Measurements from ENCODE around the gene PHAX. TPM values are rescaled to one million over a fixed set of nuclear protein-coding genes. Genes with fewer than 3 reads are reported as not detected.
"Not testable (repeated sequence)": the region's sequence is repeated elsewhere in the genome, so short reads cannot be mapped to it uniquely, and the experiment has no call there.

PHAX gene, protein sequence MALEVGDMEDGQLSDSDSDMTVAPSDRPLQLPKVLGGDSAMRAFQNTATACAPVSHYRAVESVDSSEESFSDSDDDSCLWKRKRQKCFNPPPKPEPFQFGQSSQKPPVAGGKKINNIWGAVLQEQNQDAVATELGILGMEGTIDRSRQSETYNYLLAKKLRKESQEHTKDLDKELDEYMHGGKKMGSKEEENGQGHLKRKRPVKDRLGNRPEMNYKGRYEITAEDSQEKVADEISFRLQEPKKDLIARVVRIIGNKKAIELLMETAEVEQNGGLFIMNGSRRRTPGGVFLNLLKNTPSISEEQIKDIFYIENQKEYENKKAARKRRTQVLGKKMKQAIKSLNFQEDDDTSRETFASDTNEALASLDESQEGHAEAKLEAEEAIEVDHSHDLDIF
- 30.8 and 42.4 TPM in 2 replicates for total RNA-seq (2014; rRNA removed; shearing (Covaris generic); ENCODE audit: low replicate concordance)

GRCh38 chr5:126600631-126601511 is at the start of gene PHAX:
Gene PHAX (plus strand): TSS chr5:126600947. CDS start chr5:126600963, 16 bp downstream.
- peak; percentile 80 for DNase-seq (ENCODE audit: low read depth)
- in situ Hi-C loops (cut with HindIII; ENCODE audit: low pct_unique_long_range_greater_than_20kb, low sequenced_read_pairs): no loop called here

GRCh38 chr5:126552614-126553013 is 48.1 kb upstream of the PHAX start:
- in situ Hi-C loops (cut with HindIII; ENCODE audit: low pct_unique_long_range_greater_than_20kb, low sequenced_read_pairs): no loop called here
- DNase-seq (ENCODE audit: low read depth): no peak

GRCh38 chr5:126555101-126555500 is 45.6 kb upstream of the PHAX start:
- in situ Hi-C loops (cut with HindIII; ENCODE audit: low pct_unique_long_range_greater_than_20kb, low sequenced_read_pairs); DNase-seq (ENCODE audit: low read depth): not testable (repeated sequence)

DNA sequence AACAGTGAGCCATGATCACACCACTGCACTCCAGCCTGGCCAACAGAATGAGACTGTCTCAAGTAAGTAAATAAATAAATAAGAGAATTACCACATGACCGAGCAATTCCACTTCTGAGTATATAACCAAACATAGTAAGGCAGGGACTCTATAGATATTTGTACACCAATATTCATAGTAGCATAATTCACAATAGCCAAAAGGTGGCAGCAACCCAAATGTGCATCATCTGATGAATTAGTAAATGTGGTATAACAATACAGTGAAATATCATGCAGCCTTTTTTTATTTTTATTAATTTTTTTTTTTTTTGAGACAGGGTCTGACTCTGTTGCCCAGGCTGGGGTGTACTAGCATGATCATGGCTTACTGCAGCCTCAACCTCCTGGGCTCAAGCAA is 38.8 kb upstream of the PHAX start:
- DNase-seq (ENCODE audit: low read depth): peak; percentile 18
- in situ Hi-C loops (cut with HindIII; ENCODE audit: low pct_unique_long_range_greater_than_20kb, low sequenced_read_pairs): no loop called here

- in situ Hi-C loops (cut with HindIII; ENCODE audit: low pct_unique_long_range_greater_than_20kb, low sequenced_read_pairs): no loop called here
Observed at GRCh38 chr5:126562823-126563222, 37.9 kb upstream of the PHAX start.

DNA sequence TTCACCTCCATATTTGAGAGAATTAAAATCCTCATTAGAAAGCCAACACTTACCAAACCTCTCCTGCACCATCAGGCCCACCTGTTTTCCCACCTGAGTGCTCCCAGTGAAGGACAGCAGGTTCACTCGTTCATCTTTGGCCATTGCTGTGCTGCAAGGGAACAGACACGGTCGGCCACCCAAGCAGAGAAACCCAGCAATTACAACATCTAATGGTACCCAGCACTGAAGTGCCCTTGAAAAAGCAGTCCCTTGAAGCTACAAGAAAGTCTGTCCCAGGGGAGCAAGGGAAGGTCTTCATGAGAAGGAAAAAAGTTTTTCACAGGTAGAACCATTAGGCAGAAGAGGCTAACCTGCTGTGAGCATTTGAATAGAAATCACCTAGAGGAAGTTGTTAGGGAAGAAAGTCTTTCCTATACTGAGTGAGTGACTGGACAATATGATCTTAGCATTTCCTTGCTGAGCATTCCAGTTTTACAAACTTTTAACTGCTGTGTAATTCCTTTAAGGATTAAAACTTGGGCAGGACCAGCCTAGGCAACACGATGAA is 32.5 kb upstream of the PHAX start:
- in situ Hi-C loops (cut with HindIII; ENCODE audit: low pct_unique_long_range_greater_than_20kb, low sequenced_read_pairs): no loop called here
- DNase-seq (ENCODE audit: low read depth): no peak

More at GRCh38 chr5:126562823-126563222, 37.9 kb upstream of the PHAX start:
- DNase-seq (ENCODE audit: low read depth): no peak

- in situ Hi-C loops (cut with HindIII; ENCODE audit: low pct_unique_long_range_greater_than_20kb, low sequenced_read_pairs): no loop called here
- no peak for DNase-seq (ENCODE audit: low read depth)
Observed at GRCh38 chr5:126575644-126576043, 25.1 kb upstream of the PHAX start.

- in situ Hi-C loops (cut with HindIII; ENCODE audit: low pct_unique_long_range_greater_than_20kb, low sequenced_read_pairs): no loop called here
- no peak for DNase-seq (ENCODE audit: low read depth)
Observed at GRCh38 chr5:126576974-126577373, 23.8 kb upstream of the PHAX start.

DNA sequence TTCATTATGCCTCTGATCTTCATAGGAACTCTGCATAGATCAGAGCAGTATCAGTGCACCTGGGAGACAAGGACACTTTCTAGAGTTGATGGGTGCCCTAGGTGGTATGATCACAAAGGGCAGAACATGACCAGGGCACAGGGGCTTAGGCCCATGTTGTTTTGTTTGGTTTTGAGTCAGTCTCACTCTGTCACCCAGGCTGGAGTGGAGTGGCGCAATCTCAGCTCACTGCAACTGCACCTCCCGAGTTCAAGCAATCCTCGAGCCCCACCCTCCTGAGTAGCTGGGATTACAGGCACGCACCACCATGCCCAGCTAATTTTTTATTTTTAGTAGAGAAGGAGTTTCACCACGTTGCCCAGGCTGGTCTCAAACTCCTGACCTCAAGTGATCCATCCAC is 23.3 kb upstream of the PHAX start:
- no peak for DNase-seq (ENCODE audit: low read depth)
- in situ Hi-C loops (cut with HindIII; ENCODE audit: low pct_unique_long_range_greater_than_20kb, low sequenced_read_pairs): no loop called here

DNA sequence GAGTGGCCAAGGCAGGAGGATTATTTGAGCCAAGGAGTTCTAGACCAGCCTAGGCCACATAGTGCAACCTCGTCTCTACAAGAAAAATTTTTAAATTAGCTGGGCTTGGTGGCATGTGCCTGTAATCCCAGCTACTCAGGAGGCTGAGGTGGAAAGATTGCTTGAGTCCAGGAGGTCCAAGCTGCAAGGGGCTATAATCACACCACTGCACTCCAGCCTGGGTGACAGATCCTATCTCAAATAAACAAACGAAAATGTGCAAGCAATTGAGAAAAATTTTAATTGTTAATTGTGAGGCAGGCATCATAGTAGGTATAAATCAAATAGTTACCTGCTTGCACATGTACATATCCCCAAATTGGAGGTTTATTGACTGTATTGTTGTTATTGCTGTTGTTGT is 21.0 kb upstream of the PHAX start:
- in situ Hi-C loops (cut with HindIII; ENCODE audit: low pct_unique_long_range_greater_than_20kb, low sequenced_read_pairs): no loop called here
- no peak for DNase-seq (ENCODE audit: low read depth)

GRCh38 chr5:126583761-126584160 is 17.0 kb upstream of the PHAX start:
- DNase-seq (ENCODE audit: low read depth): no peak
- in situ Hi-C loops (cut with HindIII; ENCODE audit: low pct_unique_long_range_greater_than_20kb, low sequenced_read_pairs): no loop called here

DNA sequence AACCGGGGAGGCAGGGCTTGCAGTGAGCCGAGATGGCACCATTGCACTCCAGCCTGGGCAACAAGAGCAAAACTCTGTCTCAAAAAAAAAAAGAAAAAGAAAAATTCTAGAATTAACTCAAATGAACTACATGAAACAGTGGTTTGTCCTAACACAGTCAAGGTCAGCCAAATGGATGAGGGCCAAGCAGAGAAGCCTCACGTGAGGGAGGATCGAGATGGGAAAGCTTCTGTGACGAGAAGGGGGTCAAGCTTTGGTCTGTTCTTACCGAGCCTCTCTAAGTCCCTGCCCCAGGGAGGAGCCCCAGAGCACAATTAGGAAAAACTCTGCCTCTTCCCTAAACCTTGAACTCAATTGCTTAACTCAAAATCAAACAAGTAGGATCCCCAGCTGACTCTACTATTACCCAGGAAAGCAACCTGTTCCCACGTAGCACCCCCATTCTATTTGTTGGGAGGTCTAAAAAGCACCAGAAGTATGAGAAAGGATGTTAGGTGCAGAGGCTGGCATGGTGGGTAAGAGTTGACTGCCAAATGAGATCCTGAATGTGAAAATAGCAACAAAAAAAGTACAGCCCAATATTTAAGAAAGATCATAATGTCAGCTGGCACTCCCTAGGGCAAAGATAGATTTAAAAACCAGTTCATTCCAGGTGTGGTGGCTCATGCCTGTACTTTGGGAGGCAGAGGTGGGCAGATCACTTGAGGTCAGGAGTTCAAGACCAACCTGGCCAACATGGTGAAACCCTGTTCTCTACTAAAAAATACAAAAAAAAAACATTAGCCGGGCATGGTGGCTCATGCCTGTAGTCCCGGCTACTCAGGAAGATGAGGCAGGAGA is 13.0 kb upstream of the PHAX start:
- in situ Hi-C loops (cut with HindIII; ENCODE audit: low pct_unique_long_range_greater_than_20kb, low sequenced_read_pairs): no loop called here

DNA sequence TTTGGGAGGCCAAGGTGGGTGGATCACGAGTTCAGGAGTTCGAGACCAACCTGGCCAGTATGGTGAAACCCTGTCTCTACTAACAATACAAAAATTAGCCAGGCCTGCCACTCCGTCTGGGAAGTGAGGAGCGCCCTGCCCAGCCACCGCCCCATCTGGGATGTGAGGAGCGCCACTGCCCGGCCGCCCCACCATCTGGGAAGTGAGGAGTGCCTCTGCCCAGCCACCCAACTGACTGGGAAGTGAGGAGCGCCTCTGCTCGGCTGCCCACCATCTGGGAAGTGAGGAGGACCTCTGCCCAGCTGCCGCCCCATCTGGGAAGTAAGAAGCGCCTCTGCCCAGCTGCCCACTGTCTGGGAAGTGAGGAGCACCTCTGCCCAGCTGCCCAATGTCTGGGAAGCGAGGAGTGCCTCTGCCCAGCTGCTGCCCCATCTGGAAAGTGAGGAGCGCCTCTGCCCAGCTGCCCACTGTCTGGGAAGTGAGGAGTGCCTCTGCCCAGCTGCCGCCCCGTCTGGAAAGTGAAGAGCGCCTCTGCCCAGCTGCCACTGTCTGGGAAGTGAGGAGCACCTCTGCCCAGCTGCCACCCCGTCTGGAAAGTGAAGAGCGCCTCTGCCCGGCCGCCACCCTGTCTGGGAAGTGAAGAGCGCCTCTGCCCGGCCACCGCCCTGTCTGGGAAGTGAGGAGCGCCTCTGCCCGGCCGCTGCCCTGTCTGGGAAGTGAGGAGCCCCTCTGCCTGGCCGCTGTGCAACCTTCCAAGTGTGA is 11.0 kb upstream of the PHAX start:
- no peak for DNase-seq (ENCODE audit: low read depth)
- in situ Hi-C loops (cut with HindIII; ENCODE audit: low pct_unique_long_range_greater_than_20kb, low sequenced_read_pairs): loop anchor here (10.0 kb wide), 1 partner anchor 235 kb away; no protein-coding TSS in a partner anchor

More for the DNA sequence above, 13.0 kb upstream of the PHAX start:
- DNase-seq (ENCODE audit: low read depth): no peak

DNA sequence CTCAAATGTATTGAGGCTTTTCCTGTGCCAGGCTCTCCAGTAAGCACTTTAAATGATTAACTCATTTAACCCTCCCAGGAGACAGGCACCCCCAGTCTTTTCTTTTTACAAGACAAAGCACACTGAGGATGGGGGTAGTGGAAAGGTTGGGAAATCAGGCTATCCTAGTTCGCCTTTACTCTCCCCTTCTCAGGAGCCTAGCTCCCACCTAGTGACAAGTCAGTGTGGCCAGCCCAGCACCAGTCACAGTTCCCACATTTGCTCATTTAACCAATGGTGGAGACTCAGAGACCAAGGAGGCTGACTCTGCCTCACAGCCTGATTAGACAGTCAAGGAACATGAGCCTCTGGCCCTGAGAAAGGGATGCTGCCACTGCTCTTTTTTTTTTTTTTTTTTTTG is 9.2 kb upstream of the PHAX start:
- DNase-seq (ENCODE audit: low read depth): no peak
- in situ Hi-C loops (cut with HindIII; ENCODE audit: low pct_unique_long_range_greater_than_20kb, low sequenced_read_pairs): loop anchor here (10.0 kb wide), 1 partner anchor 237 kb away; no protein-coding TSS in a partner anchor

DNA sequence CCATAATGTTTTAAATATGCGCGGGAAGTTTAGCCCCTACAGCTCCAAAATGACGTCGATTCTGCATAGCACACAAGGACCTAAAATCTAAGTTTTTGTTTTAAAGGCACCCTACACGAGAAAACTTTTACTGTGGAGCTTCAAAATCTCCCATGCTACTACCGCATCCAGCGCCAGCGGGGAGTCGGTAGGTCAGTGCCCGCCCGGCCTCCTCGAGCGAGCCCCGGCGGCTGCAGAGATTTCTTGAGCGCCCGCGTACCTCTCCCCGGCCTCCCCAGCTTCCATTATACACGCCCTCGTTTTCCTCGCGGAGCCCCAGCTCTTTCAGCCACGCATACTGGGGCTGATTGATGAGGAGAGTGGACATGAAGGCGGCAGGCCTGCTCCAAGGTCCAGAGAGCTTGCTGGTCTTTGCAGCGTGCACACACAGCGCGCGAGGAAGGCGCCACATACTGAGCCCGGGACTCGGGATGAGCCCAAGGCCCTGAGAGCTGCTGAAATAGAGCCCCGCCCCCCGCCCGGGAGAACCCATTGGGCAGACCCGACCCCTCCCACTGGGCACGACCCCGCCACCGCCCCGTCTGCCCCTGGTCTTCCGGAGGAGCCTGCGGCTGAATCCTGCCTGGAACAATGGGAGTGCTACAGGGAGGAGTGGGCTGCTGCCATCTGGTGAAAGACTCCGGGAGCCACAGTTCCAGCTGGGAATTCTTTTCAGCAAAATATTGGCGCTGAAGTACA is 5.8 kb upstream of the PHAX start, which contains the start of gene ALDH7A1:
TSS of gene ALDH7A1 (minus strand) at position 472 of the 738 bp plus-strand sequence. CDS start at position 451, 21 bp downstream.
- in situ Hi-C loops (cut with HindIII; ENCODE audit: low pct_unique_long_range_greater_than_20kb, low sequenced_read_pairs): loop anchor here (10.0 kb wide), 1 partner anchor 240 kb away; no protein-coding TSS in a partner anchor
- DNase-seq (ENCODE audit: low read depth): peak; percentile 90

- DNase-seq (ENCODE audit: low read depth): no peak
- in situ Hi-C loops (cut with HindIII; ENCODE audit: low pct_unique_long_range_greater_than_20kb, low sequenced_read_pairs): loop anchor here (10.0 kb wide), 1 partner anchor 241 kb away; no protein-coding TSS in a partner anchor
Observed at GRCh38 chr5:126595486-126596083, 5.2 kb upstream of the PHAX start.

Data from Caki2 (cell line).